Stimulated activated naive B cell treated with anti-CD40 and anti-IgM and Interleukin-4, amounts not matched to agents 10 μg/mL and 1 μg/mL and 100 μg/mL, for 72 hours (primary cell): Measurements from ENCODE around the gene HSD17B14.
"Not testable (repeated sequence)": the region's sequence is repeated elsewhere in the genome, so short reads cannot be mapped to it uniquely, and the experiment has no call there.

ENCODE experiments used
- ATAC-seq, 2 donors: fragments of 150-1000 bp; cut with Tn5 transposase; replicated peaks; 2 replicates each; pipeline ENCODE4 v1.10.0; 2021; ENCODE audit warnings: moderate library complexity in 1 of 2
- DNase-seq: peaks from one replicate; pipeline ENCODE4 v3.0.0; 2021
- H3K27ac Mint-ChIP-seq: one replicate; pipeline ENCODE4 v1.8.0; 2022; ENCODE audit warnings: mild to moderate bottlenecking, mixed read lengths
- H3K27me3 Mint-ChIP-seq, 2 donors: one replicate each; pipeline ENCODE4 v1.8.0; 2022; ENCODE audit warnings: mixed read lengths in 2 of 2
- H3K36me3 Mint-ChIP-seq, 2 donors: one replicate each; pipeline ENCODE4 v1.8.0; 2022; ENCODE audit warnings: mixed read lengths in 2 of 2, mild to moderate bottlenecking in 1 of 2
- H3K4me1 Mint-ChIP-seq, 2 donors: one replicate each; pipeline ENCODE4 v1.8.0; 2022; ENCODE audit warnings: mixed read lengths in 2 of 2, mild to moderate bottlenecking in 1 of 2
- H3K4me3 Mint-ChIP-seq, 2 donors: one replicate each; pipeline ENCODE4 v1.8.0; 2022; ENCODE audit warnings: mild to moderate bottlenecking in 2 of 2, mixed read lengths in 2 of 2, moderate library complexity in 1 of 2
- H3K9me3 Mint-ChIP-seq, 2 donors: one replicate each; pipeline ENCODE4 v1.8.0; 2022; ENCODE audit warnings: mixed read lengths in 2 of 2, mild to moderate bottlenecking in 1 of 2

Gene HSD17B14

DNA sequence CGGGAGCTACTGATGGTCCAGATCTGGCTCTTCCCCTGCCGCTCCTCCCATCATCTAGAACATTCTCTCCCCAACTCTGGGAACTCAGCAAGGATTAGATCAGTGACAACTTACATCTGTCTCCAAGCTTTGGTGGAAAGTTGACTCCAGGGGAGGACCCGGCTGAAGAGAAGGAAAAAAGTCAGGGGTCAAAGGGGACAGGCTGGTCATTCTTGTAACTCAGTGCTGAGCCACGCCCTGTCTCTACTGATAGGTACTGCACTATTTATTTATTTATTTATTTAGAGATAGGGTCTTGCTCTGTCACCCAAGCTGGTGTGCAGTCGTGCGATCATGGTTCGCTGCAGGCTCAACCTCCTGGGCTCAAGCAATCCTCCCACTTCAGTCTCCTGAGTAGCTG, 17.8 kb upstream of the HSD17B14 start:
- Mint-ChIP-seq H3K4me3 (no peak overlapping the region), H3K9me3 (no peaks in the 10 kb centered on the region), H3K36me3 (no peaks in the 10 kb centered on the region), H3K27me3 (no peaks in the 10 kb centered on the region), H3K27ac (no peak overlapping the region), H3K4me1 (peaks cover 3 to 7% of the 10 kb centered on the region in 2 donors)
- ATAC-seq (no peak), DNase-seq (no peak)

DNA sequence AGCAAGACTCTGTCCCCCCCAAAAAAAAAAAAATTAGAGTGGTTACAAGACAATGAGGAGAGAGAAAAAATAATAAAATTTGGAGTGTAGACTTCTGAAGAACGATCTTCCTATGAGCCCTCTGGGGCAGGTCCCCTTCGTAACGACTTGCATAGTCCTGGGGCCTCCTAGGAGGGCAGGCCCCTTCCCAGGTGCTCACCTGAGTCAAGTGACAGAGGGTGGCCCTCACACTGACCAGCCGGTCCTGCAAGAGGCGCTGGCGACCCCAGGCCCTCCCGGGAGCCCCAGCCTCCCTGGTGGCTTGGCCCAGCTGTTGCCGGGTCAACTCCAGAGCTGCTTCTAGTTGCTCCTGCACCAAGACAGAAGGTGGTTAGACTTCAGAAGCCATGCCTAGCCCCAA, 17.2 kb upstream of the HSD17B14 start:
- DNase-seq (no peak), ATAC-seq (no peak)
- Mint-ChIP-seq H3K9me3 (no peaks in the 10 kb centered on the region), H3K27ac (no peak overlapping the region), H3K36me3 (no peaks in the 10 kb centered on the region), H3K4me3 (no peak overlapping the region), H3K4me1 (peaks cover 0 to under 1% of the 10 kb centered on the region in 2 donors), H3K27me3 (no peaks in the 10 kb centered on the region)

DNA sequence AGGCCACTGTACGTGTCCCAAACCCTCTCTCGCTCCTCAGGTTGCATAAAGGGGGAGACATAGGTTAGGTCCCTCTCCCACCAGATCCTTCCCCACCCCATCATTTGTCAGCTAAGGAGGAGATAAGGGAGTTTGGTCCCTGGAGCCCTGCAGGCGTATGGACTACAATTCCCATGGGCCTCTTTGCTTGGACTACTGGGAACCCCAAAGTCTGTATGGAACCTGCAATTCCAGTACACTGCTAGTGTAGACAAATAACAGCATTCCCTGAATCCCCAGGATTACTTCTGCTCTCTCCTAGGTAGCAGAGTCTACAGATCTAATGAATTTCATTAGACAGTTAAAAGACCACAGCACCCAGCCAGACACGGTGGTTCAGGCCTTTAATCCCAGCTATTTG, 16.0 kb upstream of the HSD17B14 start:
- Mint-ChIP-seq H3K36me3 (peaks cover 1 to 3% of the 10 kb centered on the region in 2 donors), H3K9me3 (no peaks in the 10 kb centered on the region), H3K4me1 (no peaks in the 10 kb centered on the region), H3K27ac (no peak overlapping the region), H3K27me3 (no peaks in the 10 kb centered on the region), H3K4me3 (no peak overlapping the region)
- ATAC-seq = no peak
- DNase-seq = no peak

DNA sequence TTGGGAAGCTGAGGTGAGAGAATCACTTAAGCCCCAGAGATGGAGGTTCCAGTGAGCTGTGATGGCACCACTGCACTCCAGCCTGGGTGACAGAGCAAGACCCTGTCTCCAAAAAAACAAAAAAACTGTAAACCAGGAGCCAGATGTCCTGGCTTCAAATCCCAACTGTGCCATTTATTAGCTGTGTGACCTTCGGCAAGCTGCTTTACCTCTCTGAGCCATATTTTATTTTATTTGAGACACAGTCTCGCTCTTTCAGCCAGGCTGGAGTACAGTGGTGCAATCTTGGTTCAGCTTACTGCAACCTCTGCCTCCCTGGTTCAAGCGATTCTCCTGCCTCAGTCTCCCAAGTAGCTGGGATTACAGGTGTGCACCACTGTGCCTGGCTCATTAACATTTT, 10.4 kb upstream of the HSD17B14 start:
- ATAC-seq, H3K4me3 Mint-ChIP-seq: not testable (repeated sequence)

DNA sequence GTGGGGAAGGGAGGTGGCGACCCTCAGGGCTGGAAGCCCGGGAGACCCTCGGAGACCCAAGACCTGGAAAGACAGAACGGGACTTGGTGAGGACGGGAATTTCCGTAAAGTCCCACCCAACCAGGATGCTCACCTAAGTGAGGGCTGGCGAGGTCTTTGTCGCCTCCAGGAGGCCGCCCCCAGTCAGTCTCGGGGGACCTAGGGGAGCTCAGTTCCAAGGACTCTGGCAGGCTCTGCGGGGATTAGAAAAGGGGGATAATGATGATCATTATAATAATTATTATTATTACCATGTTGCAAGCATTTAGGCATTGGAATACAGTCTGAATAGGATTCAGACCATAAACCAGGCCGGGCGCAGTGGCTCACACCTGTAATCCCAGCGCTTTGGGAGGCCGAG, 9.1 kb upstream of the HSD17B14 start:
- Mint-ChIP-seq H3K36me3 (peaks cover 1 to 7% of the 10 kb centered on the region in 2 donors), H3K4me3 (no peak overlapping the region), H3K9me3 (no peaks in the 10 kb centered on the region), H3K27me3 (no peaks in the 10 kb centered on the region), H3K27ac (no peak overlapping the region), H3K4me1 (peaks cover 3 to 6% of the 10 kb centered on the region in 2 donors)
- no peak for ATAC-seq
- no peak for DNase-seq

More for the DNA sequence above, 10.4 kb upstream of the HSD17B14 start:
- H3K36me3 Mint-ChIP-seq, H3K4me1 Mint-ChIP-seq, H3K27me3 Mint-ChIP-seq, H3K9me3 Mint-ChIP-seq, DNase-seq, H3K27ac Mint-ChIP-seq: not testable (repeated sequence)

DNA sequence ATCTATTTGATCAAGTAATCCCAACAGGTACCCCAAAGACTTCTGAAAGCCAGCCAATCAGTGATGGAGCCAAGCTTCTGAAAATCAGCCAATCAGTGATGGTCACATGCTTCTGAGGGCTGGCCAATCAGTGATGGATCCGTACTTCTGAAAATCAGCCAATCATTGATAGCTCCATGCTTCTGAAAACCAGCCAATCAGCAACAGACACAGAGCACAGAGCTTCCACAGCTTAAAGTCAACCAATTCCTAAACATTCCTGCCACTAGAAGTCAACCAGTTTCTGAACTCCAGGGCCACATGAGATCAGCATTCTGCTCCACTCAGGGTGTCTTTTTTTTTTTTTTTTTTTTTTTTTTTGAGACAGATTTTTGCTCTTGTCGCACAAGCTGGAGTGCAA, 8.2 kb upstream of the HSD17B14 start:
- no peak for ATAC-seq
- peaks cover 3 to 6% of the 10 kb centered on the region in 2 donors for H3K4me1 Mint-ChIP-seq
- DNase-seq = no peak
- H3K27ac Mint-ChIP-seq = no peak overlapping the region
- H3K9me3 Mint-ChIP-seq = no peaks in the 10 kb centered on the region
- H3K27me3 Mint-ChIP-seq = no peaks in the 10 kb centered on the region
- peaks cover 1 to 7% of the 10 kb centered on the region in 2 donors for H3K36me3 Mint-ChIP-seq
- H3K4me3 Mint-ChIP-seq = no peak overlapping the region

DNA sequence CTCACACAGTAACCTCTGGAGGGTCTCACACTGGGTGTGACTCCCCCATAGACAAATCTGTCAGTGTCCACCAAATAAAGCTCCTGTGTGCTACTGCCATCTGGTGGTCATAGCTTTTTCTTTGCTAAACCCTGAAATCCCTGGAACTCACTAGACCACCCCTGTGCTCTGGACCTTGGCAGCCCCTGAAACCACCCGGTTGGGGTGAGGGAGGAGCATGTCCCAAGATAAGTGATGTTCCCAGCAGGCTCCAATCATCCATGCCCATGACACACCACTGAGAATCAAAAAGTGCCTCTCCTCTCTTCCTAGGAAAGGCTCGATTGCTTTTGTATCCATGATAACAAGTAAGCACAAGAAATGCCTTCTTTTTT, 6.5 kb upstream of the HSD17B14 start:
- ATAC-seq (peak; percentile 62 to 67), DNase-seq (peak; percentile 26)
- no peaks in the 10 kb centered on the region for H3K27me3 Mint-ChIP-seq
- H3K36me3 Mint-ChIP-seq = peaks cover under 1 to 6% of the 10 kb centered on the region in 2 donors
- peak overlapping the region; percentile 65 for H3K27ac Mint-ChIP-seq
- peaks cover 3 to 8% of the 10 kb centered on the region in 2 donors for H3K4me1 Mint-ChIP-seq
- H3K9me3 Mint-ChIP-seq = no peaks in the 10 kb centered on the region
- H3K4me3 Mint-ChIP-seq = no peak overlapping the region

DNA sequence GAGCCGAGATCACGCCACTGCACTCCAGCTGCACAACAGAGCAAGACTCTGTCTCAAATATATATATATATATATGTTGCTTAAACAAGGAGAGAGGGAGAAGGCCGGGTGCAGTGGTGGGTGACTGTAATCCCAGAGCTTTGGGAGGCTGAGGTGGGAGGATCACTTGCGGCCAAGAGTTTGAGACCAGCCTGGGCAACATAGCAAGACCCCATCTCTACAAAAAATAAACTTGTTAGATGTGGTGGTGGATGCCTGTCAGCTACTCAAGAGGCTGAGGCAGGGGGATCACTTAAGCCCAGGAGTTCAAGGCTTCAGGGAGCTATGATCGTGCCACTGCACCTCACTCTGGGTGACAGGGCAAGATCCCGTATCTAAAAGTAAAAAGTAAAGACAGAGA, 5.3 kb upstream of the HSD17B14 start:
- no peaks in the 10 kb centered on the region for H3K27me3 Mint-ChIP-seq
- no peak overlapping the region for H3K4me3 Mint-ChIP-seq
- H3K27ac Mint-ChIP-seq = no peak overlapping the region
- H3K36me3 Mint-ChIP-seq = peaks cover 0 to 4% of the 10 kb centered on the region in 2 donors
- peaks cover 10 to 20% of the 10 kb centered on the region in 2 donors for H3K4me1 Mint-ChIP-seq
- DNase-seq = no peak
- H3K9me3 Mint-ChIP-seq = no peaks in the 10 kb centered on the region
- no peak for ATAC-seq

DNA sequence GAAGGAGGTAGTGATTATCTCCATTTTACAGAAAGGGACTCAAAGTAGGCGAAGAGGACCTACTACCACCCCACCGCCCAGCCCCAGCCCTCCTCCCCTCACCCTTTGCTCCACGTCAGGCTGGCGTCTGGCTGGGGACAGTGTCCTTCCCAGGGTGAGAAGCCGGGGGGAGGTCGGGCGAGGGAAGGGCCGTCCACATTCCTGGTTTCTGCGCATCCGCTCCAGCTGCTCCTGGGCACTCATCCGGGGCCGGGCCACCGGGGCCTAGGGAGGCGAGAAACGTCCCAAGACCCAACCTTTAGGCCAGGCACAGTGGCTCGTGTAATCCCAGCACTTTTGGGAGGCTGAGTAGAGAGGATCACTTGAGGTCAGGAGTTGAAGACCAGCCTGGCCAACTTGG, 4.8 kb upstream of the HSD17B14 start:
- H3K27me3 Mint-ChIP-seq = no peaks in the 10 kb centered on the region
- no peak overlapping the region for H3K4me3 Mint-ChIP-seq
- H3K27ac Mint-ChIP-seq = no peak overlapping the region
- H3K9me3 Mint-ChIP-seq = no peaks in the 10 kb centered on the region
- ATAC-seq (no peak), DNase-seq (no peak)
- peaks cover 14 to 26% of the 10 kb centered on the region in 2 donors for H3K4me1 Mint-ChIP-seq
- H3K36me3 Mint-ChIP-seq = peaks cover 0 to 4% of the 10 kb centered on the region in 2 donors

DNA sequence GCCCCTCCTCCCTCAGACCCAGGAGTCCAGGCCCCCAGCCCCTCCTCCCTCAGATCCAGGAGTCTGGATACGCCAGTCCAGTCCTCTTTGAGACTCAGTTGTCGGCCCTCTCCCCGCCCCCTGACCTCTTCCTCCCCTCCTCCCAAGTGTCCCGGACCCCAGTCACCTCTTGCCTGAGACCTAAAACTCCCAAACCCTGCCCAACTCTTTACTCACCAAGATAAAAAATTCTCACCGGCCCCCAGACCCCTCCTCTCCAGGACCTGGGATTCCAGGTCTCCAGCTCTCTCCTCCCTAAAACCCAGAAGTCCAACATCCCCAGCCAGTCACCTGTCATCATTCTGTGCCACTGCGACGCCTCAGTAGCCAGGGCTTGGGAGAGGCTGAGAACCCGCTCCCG, 1.4 kb upstream of the HSD17B14 start:
- Mint-ChIP-seq H3K9me3 (no peaks in the 10 kb centered on the region), H3K4me3 (peak overlapping the region; percentile 86 to 94), H3K36me3 (no peaks in the 10 kb centered on the region), H3K4me1 (peaks cover 20 to 37% of the 10 kb centered on the region in 2 donors), H3K27me3 (no peaks in the 10 kb centered on the region), H3K27ac (no peak overlapping the region)
- DNase-seq (no peak), ATAC-seq (no peak)

DNA sequence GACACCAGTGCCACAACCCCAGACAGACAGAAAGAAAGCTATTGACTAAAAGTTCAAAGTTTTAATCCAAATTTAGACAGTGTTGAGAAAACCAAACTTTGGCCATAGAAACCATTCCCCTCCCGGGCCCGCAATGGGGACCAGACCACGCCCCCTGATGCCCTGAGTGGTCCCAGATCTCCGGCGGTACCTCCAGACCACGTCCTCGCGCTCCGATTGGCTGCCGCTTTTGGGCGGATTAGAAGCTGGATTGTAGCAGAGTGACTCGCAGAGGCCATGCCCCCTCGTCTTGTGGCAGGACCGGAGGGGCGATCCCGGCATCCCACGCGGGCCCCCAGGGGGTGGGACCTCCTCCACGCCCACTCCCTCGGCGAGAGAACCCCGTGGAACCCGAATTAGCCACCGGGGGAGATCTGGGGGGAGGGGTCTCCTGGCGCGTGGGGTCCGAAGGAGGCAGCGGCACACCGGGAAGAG, 797 bp upstream of the HSD17B14 start:
- Mint-ChIP-seq H3K36me3 (peaks cover 3 to 4% of the 10 kb centered on the region in 2 donors), H3K9me3 (no peaks in the 10 kb centered on the region), H3K4me3 (peak overlapping the region; percentile 86 to 94), H3K27me3 (no peaks in the 10 kb centered on the region), H3K27ac (peak overlapping the region; percentile 92), H3K4me1 (peaks cover 19 to 33% of the 10 kb centered on the region in 2 donors)
- ATAC-seq (peak; percentile 87 to 90), DNase-seq (peak; percentile 85)

DNA sequence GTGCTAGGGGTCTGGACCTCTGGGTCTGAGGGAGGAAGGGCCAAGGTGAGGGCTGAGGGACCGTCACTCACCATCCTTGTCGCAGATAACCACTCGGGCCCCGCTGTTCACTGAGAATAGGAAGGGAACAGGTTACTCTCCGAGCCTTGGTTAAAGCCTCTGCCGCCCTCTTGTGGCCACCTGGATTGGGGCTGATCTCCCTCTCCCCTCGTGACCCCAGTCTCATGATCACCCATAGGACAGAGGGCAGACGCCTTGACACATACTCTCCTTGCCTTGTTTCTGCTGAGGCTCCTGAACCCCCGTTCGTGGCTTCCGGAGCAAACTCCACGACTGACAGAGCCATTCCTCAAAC, 580 bp downstream of the HSD17B14 start:
- no peaks in the 10 kb centered on the region for H3K27me3 Mint-ChIP-seq
- H3K4me3 Mint-ChIP-seq = peak overlapping the region; percentile 86 to 94
- peaks cover 4 to 8% of the 10 kb centered on the region in 2 donors for H3K36me3 Mint-ChIP-seq
- peak; percentile 96 to 97 for ATAC-seq
- peak; percentile 89 for DNase-seq
- H3K27ac Mint-ChIP-seq = peak overlapping the region; percentile 92
- peaks cover 19 to 33% of the 10 kb centered on the region in 2 donors for H3K4me1 Mint-ChIP-seq
- no peaks in the 10 kb centered on the region for H3K9me3 Mint-ChIP-seq

DNA sequence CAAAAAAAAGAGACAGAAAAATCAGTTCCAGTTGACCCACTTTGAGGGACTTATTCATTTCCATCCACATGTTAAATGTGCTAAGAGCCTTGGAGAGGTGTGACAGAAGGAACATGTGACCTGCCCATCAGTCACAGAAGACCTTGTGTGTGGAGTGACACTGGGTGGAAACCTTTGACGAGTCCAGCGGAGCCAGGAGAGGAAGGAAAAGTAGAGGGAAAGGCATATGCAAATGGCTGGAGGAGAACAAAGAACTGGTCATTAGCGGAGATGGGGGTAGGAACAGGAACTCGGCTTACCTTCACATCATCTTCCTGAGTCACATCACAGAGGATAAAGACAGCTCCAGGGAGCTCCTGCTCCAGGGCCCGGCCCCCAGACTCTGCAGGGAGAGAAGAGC, 2.3 kb downstream of the HSD17B14 start:
- Mint-ChIP-seq H3K9me3 (no peaks in the 10 kb centered on the region), H3K27me3 (no peaks in the 10 kb centered on the region), H3K27ac (peak overlapping the region; percentile 33), H3K4me1 (peaks cover 19 to 33% of the 10 kb centered on the region in 2 donors), H3K4me3 (peak overlapping the region in 1 of 2 donors; percentile 55), H3K36me3 (peaks cover 4 to 8% of the 10 kb centered on the region in 2 donors)
- ATAC-seq (no peak), DNase-seq (no peak)

DNA sequence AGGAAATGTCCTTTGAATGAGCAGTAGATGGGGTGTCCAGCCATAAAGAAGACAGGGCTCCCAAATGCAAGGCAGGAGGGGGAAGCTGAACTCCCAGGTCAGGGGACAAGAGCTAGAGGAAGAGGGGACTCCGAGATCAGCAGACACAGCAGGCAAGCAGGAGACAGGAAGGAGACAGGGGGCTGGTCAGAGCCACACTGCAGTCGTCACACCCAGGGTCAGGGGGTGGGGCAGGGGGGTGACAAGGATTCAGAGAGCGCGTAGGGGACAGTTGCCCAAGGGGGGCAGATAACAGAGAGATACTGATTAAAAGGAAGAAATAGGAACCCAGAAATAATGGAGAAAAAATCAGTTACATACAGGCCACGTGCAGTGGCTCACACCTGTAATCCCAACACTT, 3.2 kb downstream of the HSD17B14 start:
- peaks cover 19 to 33% of the 10 kb centered on the region in 2 donors for H3K4me1 Mint-ChIP-seq
- ATAC-seq (no peak), DNase-seq (no peak)
- no peak overlapping the region for H3K27ac Mint-ChIP-seq
- no peak overlapping the region for H3K4me3 Mint-ChIP-seq
- H3K27me3 Mint-ChIP-seq = no peaks in the 10 kb centered on the region
- H3K9me3 Mint-ChIP-seq = no peaks in the 10 kb centered on the region
- peaks cover 4 to 8% of the 10 kb centered on the region in 2 donors for H3K36me3 Mint-ChIP-seq

DNA sequence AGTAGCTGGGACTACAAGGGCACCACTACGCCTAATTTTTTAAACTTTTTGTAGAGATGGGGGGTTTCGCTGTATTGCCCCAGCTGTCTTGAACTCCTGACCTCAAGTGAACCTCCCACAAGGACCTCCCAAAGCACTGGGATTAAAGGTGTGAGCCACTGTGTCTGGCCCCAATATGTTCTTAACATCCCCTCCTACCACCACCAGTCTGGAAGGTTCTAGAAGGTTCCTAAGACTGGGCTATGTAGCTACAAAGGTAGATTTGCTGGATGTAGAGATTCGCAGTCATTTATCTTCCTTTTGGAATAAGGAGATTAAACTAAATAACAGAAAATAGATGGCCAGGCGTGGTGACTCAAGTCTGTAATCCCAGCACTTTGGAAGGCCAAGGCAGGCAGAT, 5.3 kb downstream of the HSD17B14 start:
- peaks cover 7 to 13% of the 10 kb centered on the region in 2 donors for H3K4me1 Mint-ChIP-seq
- H3K27ac Mint-ChIP-seq = no peak overlapping the region
- H3K9me3 Mint-ChIP-seq = no peaks in the 10 kb centered on the region
- ATAC-seq (no peak), DNase-seq (no peak)
- peaks cover 4 to 8% of the 10 kb centered on the region in 2 donors for H3K36me3 Mint-ChIP-seq
- H3K27me3 Mint-ChIP-seq = no peaks in the 10 kb centered on the region
- H3K4me3 Mint-ChIP-seq = no peak overlapping the region

DNA sequence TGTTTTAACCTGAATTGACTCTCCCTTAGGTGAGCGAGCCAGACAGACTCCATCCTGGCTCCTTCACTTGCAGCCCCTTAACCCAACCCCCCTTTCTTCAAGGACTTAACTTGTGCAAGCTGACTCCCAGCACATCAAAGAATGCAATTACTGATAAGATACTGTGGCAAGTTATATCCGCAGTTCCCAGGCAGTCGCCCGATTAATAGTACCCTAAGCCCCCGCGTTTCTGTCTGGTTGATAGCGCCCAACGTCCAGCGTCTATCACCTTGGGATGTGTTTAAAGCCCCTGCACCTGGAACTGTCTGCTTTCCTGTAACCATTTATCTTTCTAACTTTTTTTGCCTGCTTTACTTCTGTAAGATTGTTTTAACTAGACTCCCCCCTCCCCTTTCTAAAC, 6.2 kb downstream of the HSD17B14 start:
- H3K27me3 Mint-ChIP-seq = no peaks in the 10 kb centered on the region

More for the DNA sequence above, 6.2 kb downstream of the HSD17B14 start:
- no peak for ATAC-seq
- Mint-ChIP-seq H3K27ac (no peak overlapping the region), H3K4me3 (no peak overlapping the region), H3K36me3 (peaks cover 4 to 8% of the 10 kb centered on the region in 2 donors), H3K9me3 (no peaks in the 10 kb centered on the region), H3K4me1 (peaks cover 2 to 6% of the 10 kb centered on the region in 2 donors)
- no peak for DNase-seq
